ENCODE data around the gene TANGO2.

TANGO2 gene

DNA sequence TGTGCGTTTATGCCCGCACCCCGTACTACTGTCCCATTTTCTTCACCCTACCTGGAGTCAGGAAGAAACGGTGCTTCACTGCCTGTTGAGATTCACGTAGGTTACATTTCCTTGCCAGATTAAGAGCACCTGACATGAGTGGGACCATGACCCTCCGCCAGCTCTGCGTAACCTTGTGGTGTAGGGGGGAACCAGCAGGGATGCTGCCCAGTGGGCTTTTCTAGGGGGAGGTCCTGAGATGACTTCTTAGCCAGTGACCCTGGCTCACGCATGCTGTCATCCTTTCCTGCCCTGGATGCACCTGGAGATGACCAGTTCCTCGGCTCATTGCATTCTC is 3.3 kb upstream of the TANGO2 start:
- no peak for DNase-seq (ENCODE audit: low spot score)
- TF ChIP-seq, protein P1, sequence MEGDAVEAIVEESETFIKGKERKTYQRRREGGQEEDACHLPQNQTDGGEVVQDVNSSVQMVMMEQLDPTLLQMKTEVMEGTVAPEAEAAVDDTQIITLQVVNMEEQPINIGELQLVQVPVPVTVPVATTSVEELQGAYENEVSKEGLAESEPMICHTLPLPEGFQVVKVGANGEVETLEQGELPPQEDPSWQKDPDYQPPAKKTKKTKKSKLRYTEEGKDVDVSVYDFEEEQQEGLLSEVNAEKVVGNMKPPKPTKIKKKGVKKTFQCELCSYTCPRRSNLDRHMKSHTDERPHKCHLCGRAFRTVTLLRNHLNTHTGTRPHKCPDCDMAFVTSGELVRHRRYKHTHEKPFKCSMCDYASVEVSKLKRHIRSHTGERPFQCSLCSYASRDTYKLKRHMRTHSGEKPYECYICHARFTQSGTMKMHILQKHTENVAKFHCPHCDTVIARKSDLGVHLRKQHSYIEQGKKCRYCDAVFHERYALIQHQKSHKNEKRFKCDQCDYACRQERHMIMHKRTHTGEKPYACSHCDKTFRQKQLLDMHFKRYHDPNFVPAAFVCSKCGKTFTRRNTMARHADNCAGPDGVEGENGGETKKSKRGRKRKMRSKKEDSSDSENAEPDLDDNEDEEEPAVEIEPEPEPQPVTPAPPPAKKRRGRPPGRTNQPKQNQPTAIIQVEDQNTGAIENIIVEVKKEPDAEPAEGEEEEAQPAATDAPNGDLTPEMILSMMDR (IDR thresholded peaks at IDR 0.05; ENCODE audit: extremely low read depth, missing control alignments): no peak

DNA sequence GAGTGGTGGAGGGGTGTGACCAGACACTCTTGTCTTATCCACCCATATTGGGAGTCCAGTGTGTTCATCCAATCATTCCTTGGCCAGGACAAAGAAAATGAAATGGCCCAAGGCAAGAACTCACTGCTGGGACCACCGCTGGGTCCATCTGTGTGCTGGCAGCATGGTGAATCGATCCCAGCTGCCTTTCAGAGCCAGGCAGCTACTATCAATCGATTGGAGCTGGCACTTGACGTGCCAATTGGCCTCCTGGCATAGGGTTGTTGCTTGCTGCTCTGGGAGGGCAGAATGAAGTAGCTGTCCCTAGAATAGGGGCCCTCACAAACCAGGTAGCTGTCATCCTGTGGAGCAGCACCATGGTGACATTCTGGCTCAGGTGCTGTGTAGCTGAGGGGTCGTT is 2.9 kb upstream of the TANGO2 start:
- no peak for DNase-seq (ENCODE audit: low spot score)
- TF ChIP-seq, protein P1 (IDR thresholded peaks at IDR 0.05; ENCODE audit: extremely low read depth, missing control alignments): no peak

DNA sequence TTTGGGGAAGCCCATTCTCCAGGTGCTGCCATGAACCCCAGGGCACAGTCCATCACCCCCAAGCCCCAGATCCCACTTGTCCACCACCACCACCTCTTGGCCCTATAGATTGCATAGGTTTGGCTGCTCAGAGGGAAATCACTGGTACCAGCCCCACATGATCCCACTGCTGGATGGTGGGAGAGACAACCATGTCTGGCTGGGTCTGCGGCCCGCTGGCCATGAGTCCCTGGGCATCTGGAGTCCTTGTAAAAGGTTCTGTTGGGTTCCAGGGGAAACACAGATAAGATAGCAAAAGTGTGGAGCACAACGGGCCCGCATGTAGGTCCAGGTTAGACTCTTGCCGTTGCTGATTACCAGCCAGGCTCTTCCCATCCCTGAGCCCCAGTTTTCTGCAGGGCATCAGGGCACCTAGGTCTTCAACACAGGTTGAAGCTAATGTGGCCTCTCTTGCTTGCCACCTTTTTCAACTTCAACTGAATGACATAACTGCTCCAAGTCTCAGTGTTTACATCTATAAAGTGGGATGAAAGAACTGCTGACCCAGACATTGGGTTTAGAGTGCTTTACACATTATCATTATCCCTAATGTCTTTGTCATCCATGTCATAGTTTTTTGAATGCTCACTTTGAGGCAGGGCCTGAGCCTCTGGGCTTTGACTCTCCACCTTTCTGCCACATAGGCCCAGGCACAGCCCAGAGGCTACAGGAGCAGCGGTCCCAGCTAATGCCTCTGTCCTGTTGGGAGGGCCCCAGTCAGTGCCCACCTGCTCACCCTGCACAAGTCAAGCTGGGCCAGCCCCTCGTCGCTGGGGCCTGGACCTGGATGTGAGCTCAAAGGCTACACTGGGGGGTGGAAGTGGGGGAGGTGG is 1.0 kb upstream of the TANGO2 start:
- TF ChIP-seq, protein P1 (IDR thresholded peaks at IDR 0.05; ENCODE audit: extremely low read depth, missing control alignments): no peak
- no peak for DNase-seq (ENCODE audit: low spot score)

DNA sequence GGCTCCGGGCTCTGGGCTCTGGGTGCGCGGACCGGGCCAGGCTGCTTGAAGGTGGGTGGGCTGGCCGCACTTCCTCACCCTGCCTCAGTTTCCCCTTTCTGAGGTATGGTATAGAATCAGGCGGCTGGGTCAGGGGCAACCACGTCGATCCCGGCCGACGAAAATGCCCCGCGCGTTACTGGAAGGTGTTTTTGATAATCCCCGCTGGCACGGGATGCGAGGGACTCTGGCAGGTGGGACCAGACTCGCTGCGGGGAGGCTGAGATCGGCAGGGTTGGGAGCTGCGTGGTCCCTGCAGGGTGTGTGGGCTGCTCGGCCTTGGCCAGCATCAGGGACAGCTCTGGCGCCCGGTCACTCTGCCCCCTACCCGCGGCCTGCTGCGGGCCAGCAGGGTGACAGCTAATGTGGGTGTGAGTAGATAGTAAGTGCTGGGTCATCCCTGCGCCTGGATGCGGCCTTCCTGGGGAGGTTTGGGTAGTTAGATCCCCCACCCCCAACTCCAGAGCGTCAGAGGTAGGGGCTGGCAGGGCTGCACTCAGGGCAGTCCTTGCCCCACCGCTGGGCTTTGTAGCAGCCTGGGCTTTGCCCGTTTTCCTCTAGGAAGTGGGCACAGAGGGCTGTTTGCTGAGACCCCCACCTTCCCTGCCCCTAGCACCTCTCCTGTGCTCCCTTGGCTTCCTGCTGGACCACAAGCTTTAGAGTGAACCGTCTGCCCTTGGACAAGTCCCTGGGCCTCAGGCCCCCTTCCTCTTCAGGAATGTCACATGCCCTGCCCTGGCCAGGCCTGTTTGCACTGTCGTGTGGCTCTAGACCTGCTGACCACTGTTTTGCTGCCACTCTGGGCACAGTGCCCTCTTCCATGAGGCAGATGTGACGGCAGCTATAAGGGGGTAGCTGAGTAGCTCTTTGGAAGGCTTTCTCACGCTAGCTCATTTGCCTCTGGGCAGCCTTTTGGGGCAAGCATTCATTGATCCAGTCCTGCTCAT is 579 bp downstream of the TANGO2 start:
- no peak for DNase-seq (ENCODE audit: low spot score)
- TF ChIP-seq, protein P1 (IDR thresholded peaks at IDR 0.05; ENCODE audit: extremely low read depth, missing control alignments): no peak

DNA sequence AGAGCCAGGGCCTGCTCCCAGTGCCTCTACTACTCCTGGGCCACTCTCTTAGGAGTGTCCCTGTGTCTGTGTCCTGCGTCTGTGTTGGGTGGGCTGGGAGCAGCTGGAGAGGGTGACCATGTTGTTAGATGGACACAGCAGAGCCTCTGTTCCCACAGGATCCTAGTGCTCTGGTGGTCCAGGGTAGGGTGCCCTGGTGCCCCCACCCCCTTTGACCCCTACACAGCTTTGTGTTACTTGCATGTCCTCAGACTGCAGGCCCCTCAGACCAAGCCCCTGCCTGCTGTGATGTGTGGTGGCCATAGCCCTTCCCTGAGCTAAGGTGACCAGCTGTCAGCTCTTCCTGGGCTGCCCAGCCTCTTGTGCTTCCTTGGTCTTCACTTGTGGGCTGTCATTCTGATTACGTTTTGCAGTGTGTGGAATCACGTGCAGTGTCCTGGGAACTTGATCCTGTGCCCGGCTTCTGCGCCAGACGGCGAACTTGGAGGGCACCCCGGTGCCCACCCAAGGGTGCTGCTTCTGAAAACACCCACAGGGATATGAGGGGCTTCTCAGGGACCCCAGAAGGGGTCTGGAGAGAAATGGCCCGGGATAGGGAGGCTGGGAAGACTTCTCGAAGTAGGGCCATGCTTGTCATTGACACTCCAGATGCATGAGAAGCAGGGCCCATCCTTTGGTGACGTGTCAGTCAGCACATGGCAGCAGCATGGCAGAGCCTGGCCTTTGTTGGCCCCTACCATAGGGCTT is 1.5 kb downstream of the TANGO2 start:
- TF ChIP-seq, protein P1 (IDR thresholded peaks at IDR 0.05; ENCODE audit: extremely low read depth, missing control alignments): no peak
- DNase-seq (ENCODE audit: low spot score): no peak

DNA sequence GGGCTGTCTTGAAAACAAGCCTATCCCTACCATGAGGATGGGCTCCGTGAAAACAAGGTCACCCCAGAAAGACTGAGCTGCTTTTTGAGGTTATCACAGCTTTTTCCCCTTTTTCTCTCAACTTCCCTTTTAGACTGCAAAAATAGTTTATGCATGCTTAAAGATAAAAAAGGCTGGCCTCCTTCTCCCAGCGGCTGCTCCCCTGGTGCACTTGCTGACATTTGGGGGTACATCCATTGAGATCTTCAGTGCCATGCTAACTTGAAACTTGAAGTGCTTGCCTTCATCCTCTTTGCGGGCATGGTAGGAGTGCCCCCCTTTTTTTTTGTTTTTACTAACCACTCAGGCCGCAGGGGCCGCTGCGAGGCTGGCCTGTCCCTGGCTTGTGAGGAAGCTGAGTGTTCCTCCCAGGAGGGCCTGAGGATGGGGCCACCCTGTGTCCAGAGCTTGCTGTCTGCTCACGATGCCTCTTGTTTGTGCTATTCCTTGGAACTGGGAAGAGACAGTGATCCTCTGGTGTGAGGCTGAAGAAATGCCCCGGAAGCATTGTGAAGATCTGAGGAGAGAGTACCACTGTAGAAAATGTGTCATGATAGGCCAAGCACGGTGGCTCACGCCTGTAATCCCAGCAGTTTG is 2.2 kb downstream of the TANGO2 start:
- DNase-seq (ENCODE audit: low spot score): no peak
- TF ChIP-seq, protein P1 (IDR thresholded peaks at IDR 0.05; ENCODE audit: extremely low read depth, missing control alignments): no peak
